Body of pancreas (tissue), 4 donors: ENCODE data around the gene KRTAP20-4. TPM values are rescaled to one million over a fixed set of nuclear protein-coding genes. Genes with fewer than 3 reads are reported as not detected.

Source experiments
- ATAC-seq: fragments of 150-250 bp; one replicate; pipeline ENCODE4 v1.9.1; 2016
- DNase-seq, 4 donors: peaks; one replicate each; pipeline ENCODE4 v3.0.0-alpha.2; 2019
- H3K27ac ChIP-seq, 4 donors: fragments of 200-600 bp; sonication (generic); 1 replicate in 3 of 4; 2 replicates in 1 of 4; pipeline versions ENCODE4 v1.5.1 to v1.6.1; 2016 to 2019; ENCODE audit warnings: mild to moderate bottlenecking in 1 of 4, mixed read lengths in 1 of 4, moderate library complexity in 1 of 4
- H3K27me3 ChIP-seq, 2 donors: fragments of 200-600 bp; sonication (generic); one replicate each; pipeline ENCODE4 v1.6.0; 2016; ENCODE audit warnings: mild to moderate bottlenecking in 1 of 2
- H3K36me3 ChIP-seq, 2 donors: fragments of 200-600 bp; sonication (generic); replicated peaks in 1 of 2; 2 replicates each; pipeline ENCODE4 v1.5.1; 2016; ENCODE audit warnings: low read depth in 2 of 2; ENCODE audit not compliant: insufficient read depth in 1 of 2
- H3K4me1 ChIP-seq: fragments of 200-600 bp; sonication (generic); one replicate; pipeline ENCODE4 v1.6.0; 2016
- H3K4me3 ChIP-seq, 2 donors: fragments of 200-600 bp; sonication (generic); 1 replicate in 1 of 2; 2 replicates in 1 of 2; pipeline ENCODE4 v1.5.1; 2016 to 2019
- H3K9me3 ChIP-seq, 3 donors: fragments of 200-600 bp; sonication (generic); 1 replicate in 2 of 3; 2 replicates in 1 of 3; pipeline ENCODE4 v1.5.1; 2016
- POLR2A ChIP-seq, 3 donors: fragments of 450-650 bp; IDR thresholded peaks; one replicate each; pipeline ENCODE4 v1.6.1; 2016; ENCODE audit warnings: antibody characterized with exemption in 3 of 3, mild to moderate bottlenecking in 2 of 3
- WGBS, 2 donors: methylation state at CpG; one replicate each; pipeline ENCODE4 v1.1.5; 2017; 5-methylcytosine and 5-hydroxymethylcytosine counted together
- intact Hi-C: fragments of 100-400 bp; cut with DNase I; formaldehyde crosslinking; loops from one replicate; pipeline ENCODE4 v1.15.1; 2023
- total RNA-seq, 2 donors: library from RNA; depleted of rRNA; stranded (reverse); fragments of >200 nt; gene quantifications; one replicate each; pipeline ENCODE4 v1.1.0, GENCODE V29; 2016
- TF ChIP-seq, protein P1 (sequence below), 7 experiments: fragments of 450-650 bp in 4 of 7; fragments of 200-600 bp in 3 of 7; sonication (generic) in 3 of 7; IDR thresholded peaks; one replicate each; pipeline ENCODE4 v1.5.1; 2016 to 2019; ENCODE audit warnings: antibody characterized with exemption in 7 of 7

Gene KRTAP20-4
- total RNA-seq, 2 donors from 2014 or later: not detected

DNA sequence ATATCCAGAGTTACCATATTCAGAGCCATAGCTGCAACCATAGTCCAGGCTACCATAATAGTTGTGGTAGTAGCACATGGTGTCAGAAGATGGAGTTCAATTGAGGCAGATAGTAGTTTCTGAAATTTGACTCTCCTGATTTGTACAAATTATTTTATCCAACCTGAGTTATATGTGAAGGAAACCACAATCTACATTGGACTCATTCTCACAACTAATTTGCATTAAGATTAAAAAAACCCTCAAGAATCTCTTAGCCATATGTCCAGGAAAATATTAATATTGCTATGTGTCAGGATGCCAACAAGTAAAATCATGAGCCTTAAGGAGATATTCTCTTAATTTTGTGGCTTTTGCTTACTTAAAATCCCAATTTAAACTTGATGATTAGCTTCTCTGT is 30.1 kb upstream of the KRTAP20-4 start, which contains the start of gene KRTAP22-2:
Gene KRTAP22-2 (minus strand): TSS at position 101 of the 400 bp plus-strand sequence.
- ATAC-seq: no peak
- no peak for TF ChIP-seq POLR2A (IDR thresholded peaks at IDR 0.05)
- TF ChIP-seq, protein P1, sequence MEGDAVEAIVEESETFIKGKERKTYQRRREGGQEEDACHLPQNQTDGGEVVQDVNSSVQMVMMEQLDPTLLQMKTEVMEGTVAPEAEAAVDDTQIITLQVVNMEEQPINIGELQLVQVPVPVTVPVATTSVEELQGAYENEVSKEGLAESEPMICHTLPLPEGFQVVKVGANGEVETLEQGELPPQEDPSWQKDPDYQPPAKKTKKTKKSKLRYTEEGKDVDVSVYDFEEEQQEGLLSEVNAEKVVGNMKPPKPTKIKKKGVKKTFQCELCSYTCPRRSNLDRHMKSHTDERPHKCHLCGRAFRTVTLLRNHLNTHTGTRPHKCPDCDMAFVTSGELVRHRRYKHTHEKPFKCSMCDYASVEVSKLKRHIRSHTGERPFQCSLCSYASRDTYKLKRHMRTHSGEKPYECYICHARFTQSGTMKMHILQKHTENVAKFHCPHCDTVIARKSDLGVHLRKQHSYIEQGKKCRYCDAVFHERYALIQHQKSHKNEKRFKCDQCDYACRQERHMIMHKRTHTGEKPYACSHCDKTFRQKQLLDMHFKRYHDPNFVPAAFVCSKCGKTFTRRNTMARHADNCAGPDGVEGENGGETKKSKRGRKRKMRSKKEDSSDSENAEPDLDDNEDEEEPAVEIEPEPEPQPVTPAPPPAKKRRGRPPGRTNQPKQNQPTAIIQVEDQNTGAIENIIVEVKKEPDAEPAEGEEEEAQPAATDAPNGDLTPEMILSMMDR (IDR thresholded peaks at IDR 0.05): no peak
- no peak within 1 kb of the TSS for H3K4me3 ChIP-seq
- H3K9me3 ChIP-seq: no peaks in the 10 kb centered on the region
- intact Hi-C loops: no loop called here
- no peak for DNase-seq
- H3K27ac ChIP-seq: no peak within 1 kb of the TSS
- no peaks in the 10 kb centered on the region for H3K27me3 ChIP-seq
- H3K36me3 ChIP-seq: no peaks in the 10 kb centered on the region
- no peaks in the 10 kb centered on the region for H3K4me1 ChIP-seq

DNA sequence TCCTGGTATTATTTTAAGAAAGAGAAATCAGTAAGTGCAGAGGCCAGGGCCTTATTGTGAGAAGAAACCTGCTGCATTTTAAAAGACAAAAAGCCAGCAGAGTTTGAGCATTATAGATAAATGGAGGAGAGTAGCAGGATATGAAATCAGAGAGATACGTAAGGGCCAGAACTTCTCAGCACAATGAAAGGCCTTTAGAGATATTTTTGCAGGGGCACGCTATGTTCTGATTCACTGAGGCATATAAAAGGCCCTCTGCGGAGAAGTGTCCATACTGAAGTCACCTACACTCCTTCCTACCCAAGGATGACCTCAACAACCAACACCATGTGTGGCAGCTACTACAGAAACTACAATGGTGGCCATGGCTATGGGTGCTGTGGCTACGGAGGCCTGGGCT is 28.3 kb upstream of the KRTAP20-4 start, which contains the start of gene KRTAP6-3:
Gene KRTAP6-3 (plus strand): TSS at position 301 of the 400 bp plus-strand sequence. CDS start 6 bp downstream, at position 307.
- WGBS, 2 donors: 84 to 91% methylated on average over 4 of the region's 4 CpGs
- intact Hi-C loops: no loop called here
- Histone ChIP-seq H3K9me3 (no peaks in the 10 kb centered on the region), H3K4me1 (no peaks in the 10 kb centered on the region), H3K27me3 (no peaks in the 10 kb centered on the region), H3K27ac (no peak within 1 kb of the TSS), H3K4me3 (no peak within 1 kb of the TSS), H3K36me3 (no peaks in the 10 kb centered on the region)
- no peak for DNase-seq
- no peak for ATAC-seq
- no peak for TF ChIP-seq POLR2A (IDR thresholded peaks at IDR 0.05)
- TF ChIP-seq, protein P1 (IDR thresholded peaks at IDR 0.05): no peak

DNA sequence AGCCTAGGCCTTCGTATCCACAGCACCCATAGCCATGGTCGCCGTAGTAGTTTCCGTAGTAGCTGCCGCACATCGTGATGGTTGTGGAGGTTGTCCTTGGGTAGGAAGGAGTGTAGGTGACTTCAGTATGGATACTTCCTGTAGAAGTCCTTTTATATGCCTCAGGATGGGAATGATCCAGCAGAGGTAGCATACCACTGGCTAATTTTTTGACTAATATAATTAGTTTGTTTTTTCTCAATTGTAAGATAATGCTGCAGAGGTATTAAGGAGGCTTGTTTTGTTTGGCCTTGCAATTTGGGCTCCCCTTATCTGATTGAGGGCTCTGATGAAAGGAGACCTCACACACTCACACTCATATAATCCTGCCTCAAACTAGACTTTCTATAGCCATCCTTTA is 21.6 kb upstream of the KRTAP20-4 start, which contains the start of gene KRTAP6-2:
Gene KRTAP6-2 (minus strand): TSS at position 101 of the 400 bp plus-strand sequence. CDS start 28 bp downstream, at position 73.
- H3K27ac ChIP-seq: no peak within 1 kb of the TSS
- intact Hi-C loops: no loop called here
- DNase-seq (no peak), ATAC-seq (no peak)
- H3K4me3 ChIP-seq: no peak within 1 kb of the TSS
- H3K36me3 ChIP-seq: no peaks in the 10 kb centered on the region
- TF ChIP-seq, protein P1 (IDR thresholded peaks at IDR 0.05): no peak
- no peak for TF ChIP-seq POLR2A (IDR thresholded peaks at IDR 0.05)
- WGBS, 2 donors: 82 to 93% methylated on average over 6 of the region's 6 CpGs
- no peaks in the 10 kb centered on the region for H3K4me1 ChIP-seq
- H3K9me3 ChIP-seq: no peaks in the 10 kb centered on the region
- no peaks in the 10 kb centered on the region for H3K27me3 ChIP-seq

DNA sequence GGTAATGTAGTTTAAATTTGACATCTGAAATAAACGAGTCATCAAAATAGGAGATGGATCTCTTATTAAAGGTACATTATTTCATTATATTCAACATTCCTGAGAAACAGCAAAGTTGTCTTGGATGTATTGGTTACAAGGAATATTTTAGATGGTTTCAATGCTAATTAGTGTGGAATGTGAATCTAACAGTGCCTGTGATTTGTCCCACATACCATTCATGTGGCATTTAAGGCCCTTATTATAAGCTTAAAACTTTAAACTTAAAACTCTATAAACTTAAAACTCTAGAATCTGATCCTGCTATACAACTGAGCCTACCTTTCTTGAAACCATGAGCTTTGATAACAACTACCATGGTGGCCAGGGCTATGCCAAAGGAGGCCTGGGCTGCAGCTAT is 19.6 kb upstream of the KRTAP20-4 start, which contains the start of gene KRTAP22-1:
Gene KRTAP22-1 (plus strand): TSS at position 301 of the 400 bp plus-strand sequence.
- ATAC-seq: no peak
- Histone ChIP-seq H3K27ac (no peak within 1 kb of the TSS), H3K4me1 (no peaks in the 10 kb centered on the region), H3K36me3 (no peaks in the 10 kb centered on the region), H3K27me3 (no peaks in the 10 kb centered on the region), H3K9me3 (no peaks in the 10 kb centered on the region), H3K4me3 (no peak within 1 kb of the TSS)
- DNase-seq: no peak
- WGBS, 2 donors: 0 to 41% methylated on average over 1 of the region's 1 CpG
- intact Hi-C loops: no loop called here
- TF ChIP-seq, protein P1 (IDR thresholded peaks at IDR 0.05): no peak
- no peak for TF ChIP-seq POLR2A (IDR thresholded peaks at IDR 0.05)

DNA sequence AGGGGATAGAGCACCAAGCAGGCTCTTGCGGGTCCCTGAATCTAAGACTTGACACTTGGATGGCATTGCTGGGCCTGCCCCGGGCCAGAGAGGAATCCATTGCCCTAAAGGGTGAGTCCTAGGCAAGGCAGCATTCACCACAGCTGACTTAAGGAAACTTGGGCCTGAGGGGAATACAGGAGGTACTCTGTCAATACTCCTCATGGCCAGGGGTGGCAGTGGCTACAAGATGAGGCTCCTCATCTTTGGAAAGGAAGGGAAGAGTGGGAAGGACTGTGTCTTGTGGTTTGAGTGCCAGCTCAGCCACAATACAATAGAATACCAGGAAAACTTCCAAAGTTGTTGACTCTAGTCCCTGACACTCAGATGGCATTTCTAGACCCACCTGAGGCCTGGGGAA is 14.5 kb upstream of the KRTAP20-4 start:
- WGBS, 2 donors: 86 to 88% methylated on average over 2 of the region's 2 CpGs
- Histone ChIP-seq H3K4me1 (no peaks in the 10 kb centered on the region), H3K9me3 (no peaks in the 10 kb centered on the region), H3K36me3 (no peaks in the 10 kb centered on the region), H3K27me3 (no peaks in the 10 kb centered on the region), H3K27ac (no peak overlapping the region), H3K4me3 (no peak overlapping the region)
- DNase-seq (no peak), ATAC-seq (no peak)
- intact Hi-C loops: no loop called here
- TF ChIP-seq, protein P1 (IDR thresholded peaks at IDR 0.05): no peak
- no peak for TF ChIP-seq POLR2A (IDR thresholded peaks at IDR 0.05)
